H9 (cell line): Measurements from ENCODE around the gene MAST2. TPM values are rescaled to one million over a fixed set of nuclear protein-coding genes. Genes with fewer than 3 reads are reported as not detected.
A peak's percentile ranks its signal among the peaks of the same experiment; 100 is the strongest.

ENCODE experiments used
- DNase-seq: peaks from one replicate; pipeline ENCODE4 v3.0.0-alpha.2; 2017
- H2AFZ ChIP-seq: one replicate; pipeline ENCODE4 v1.6.1; 2013; ENCODE audit warnings: mild to moderate bottlenecking, low read length, control low read depth, moderate library complexity
- H2AK5ac ChIP-seq: 2 replicates; pipeline ENCODE4 v1.6.1; 2013; ENCODE audit warnings: low read length, control low read depth, mixed read lengths; ENCODE audit not compliant: insufficient read length
- H2BK120ac ChIP-seq: one replicate; pipeline ENCODE4 v1.6.1; 2013; ENCODE audit warnings: low read depth, mild to moderate bottlenecking, low read length, control low read depth, inconsistent platforms; ENCODE audit not compliant: poor library complexity, severe bottlenecking
- H2BK12ac ChIP-seq: 2 replicates; pipeline ENCODE4 v1.6.1; 2013; ENCODE audit warnings: low read length, control low read depth, mixed read lengths, low read depth; ENCODE audit not compliant: insufficient read length
- H2BK15ac ChIP-seq: 2 replicates; pipeline ENCODE4 v1.6.1; 2013; ENCODE audit warnings: low read depth, low read length, control low read depth
- H2BK20ac ChIP-seq: one replicate; pipeline ENCODE4 v1.6.1; 2013; ENCODE audit warnings: low read depth, mild to moderate bottlenecking, low read length, control low read depth, inconsistent platforms; ENCODE audit not compliant: poor library complexity, severe bottlenecking
- H2BK5ac ChIP-seq: 2 replicates; pipeline ENCODE4 v1.6.1; 2013; ENCODE audit warnings: low read length, control low read depth, mixed read lengths; ENCODE audit not compliant: insufficient read length
- H3K14ac ChIP-seq: 2 replicates; pipeline ENCODE4 v1.6.1; 2013; ENCODE audit warnings: low read length, control low read depth; ENCODE audit not compliant: insufficient read depth
- H3K18ac ChIP-seq: 2 replicates; pipeline ENCODE4 v1.6.1; 2013; ENCODE audit warnings: low read depth, mild to moderate bottlenecking, mixed read lengths, low read length, control low read depth; ENCODE audit not compliant: insufficient read length
- H3K23ac ChIP-seq: 2 replicates; pipeline ENCODE4 v1.6.1; 2013; ENCODE audit warnings: low read length, control low read depth, mixed read lengths, low read depth; ENCODE audit not compliant: insufficient read length
- H3K23me2 ChIP-seq: 2 replicates; pipeline ENCODE4 v1.6.1; 2013; ENCODE audit warnings: low read depth, mild to moderate bottlenecking, mixed read lengths, low read length, control low read depth; ENCODE audit not compliant: insufficient read length, poor library complexity, severe bottlenecking
- H3K27ac ChIP-seq: 2 replicates; pipeline ENCODE4 v1.5.1; 2013; ENCODE audit warnings: low read length, control low read depth, mixed read lengths, low read depth; ENCODE audit not compliant: insufficient read length
- H3K27me3 ChIP-seq: 2 replicates; pipeline ENCODE4 v1.6.1; 2013; ENCODE audit warnings: low read length, control low read depth, inconsistent platforms; ENCODE audit not compliant: insufficient read depth
- H3K4ac ChIP-seq: 2 replicates; pipeline ENCODE4 v1.6.1; 2013; ENCODE audit warnings: low read depth, mild to moderate bottlenecking, control low read depth, inconsistent platforms, low read length, moderate library complexity
- H3K4me1 ChIP-seq: 2 replicates; pipeline ENCODE4 v1.6.1; 2013; ENCODE audit warnings: low read length, control low read depth, inconsistent platforms; ENCODE audit not compliant: insufficient read depth
- H3K4me2 ChIP-seq: 2 replicates; pipeline ENCODE4 v1.6.1; 2013; ENCODE audit warnings: low read length, control low read depth, mixed read lengths; ENCODE audit not compliant: insufficient read length, insufficient read depth
- H3K56ac ChIP-seq: 2 replicates; pipeline ENCODE4 v1.6.1; 2013; ENCODE audit warnings: low read depth, mild to moderate bottlenecking, mixed read lengths, low read length, control low read depth; ENCODE audit not compliant: insufficient read length
- H3K79me1 ChIP-seq: 2 replicates; pipeline ENCODE4 v1.6.1; 2013; ENCODE audit warnings: low read depth, mild to moderate bottlenecking, moderate library complexity, low read length, control low read depth, inconsistent platforms; ENCODE audit not compliant: insufficient read depth, poor library complexity, severe bottlenecking
- H3K79me2 ChIP-seq: 2 replicates; pipeline ENCODE4 v1.6.1; 2013; ENCODE audit warnings: low read length, control low read depth, inconsistent platforms; ENCODE audit not compliant: insufficient read depth
- H3K9ac ChIP-seq: 2 replicates; pipeline ENCODE4 v1.6.1; 2013; ENCODE audit warnings: low read length, control low read depth, mixed read lengths; ENCODE audit not compliant: insufficient read length; ENCODE audit errors: extremely low read depth
- H3K9me3 ChIP-seq: one replicate; pipeline ENCODE4 v1.6.1; 2013; ENCODE audit warnings: low read depth, low read length, inconsistent platforms; ENCODE audit not compliant: control insufficient read depth
- H3T11ph ChIP-seq: one replicate; pipeline ENCODE4 v1.6.1; 2013; ENCODE audit warnings: mild to moderate bottlenecking, low read length, control low read depth, inconsistent platforms
- H4K20me1 ChIP-seq: one replicate; pipeline ENCODE4 v1.6.1; 2013; ENCODE audit not compliant: control insufficient read depth, insufficient read length, insufficient read depth
- H4K5ac ChIP-seq: 2 replicates; pipeline ENCODE4 v1.6.1; 2013; ENCODE audit warnings: low read depth, mild to moderate bottlenecking, mixed read lengths, low read length, control low read depth; ENCODE audit not compliant: insufficient read length
- H4K8ac ChIP-seq: replicated peaks from 2 replicates; pipeline ENCODE4 v1.6.1; 2013; ENCODE audit warnings: low read length, control low read depth, mixed read lengths, low read depth; ENCODE audit not compliant: insufficient read length
- H4K91ac ChIP-seq: 2 replicates; pipeline ENCODE4 v1.6.1; 2013; ENCODE audit warnings: low read depth, mild to moderate bottlenecking, moderate library complexity, mixed read lengths, low read length, control low read depth; ENCODE audit not compliant: insufficient read length
- H3K27ac Mint-ChIP-seq, 3 experiments: 2 replicates in 2 of 3; 3 replicates in 1 of 3; pipeline ENCODE4 v1.8.0; 2020 to 2021; ENCODE audit warnings: mixed read lengths in 3 of 3, mild to moderate bottlenecking in 1 of 3, moderate library complexity in 1 of 3
- H3K27me3 Mint-ChIP-seq: 2 replicates; pipeline ENCODE4 v1.8.0; 2021; ENCODE audit warnings: low read depth, mild to moderate bottlenecking, moderate library complexity, mixed read lengths
- H3K36me3 Mint-ChIP-seq, 3 experiments: 2 replicates in 2 of 3; 3 replicates in 1 of 3; pipeline ENCODE4 v1.8.0; 2020 to 2021; ENCODE audit warnings: low read depth in 3 of 3, mixed read lengths in 3 of 3; ENCODE audit not compliant: insufficient read depth in 1 of 3
- H3K4me1 Mint-ChIP-seq, 2 experiments: 2 replicates each; pipeline ENCODE4 v1.8.0; 2020; ENCODE audit warnings: mixed read lengths in 2 of 2
- H3K4me3 Mint-ChIP-seq, 2 experiments: 2 replicates in 1 of 2; 3 replicates in 1 of 2; pipeline ENCODE4 v1.8.0; 2020 to 2021; ENCODE audit warnings: mild to moderate bottlenecking in 2 of 2, mixed read lengths in 2 of 2, moderate library complexity in 1 of 2
- H3K9me3 Mint-ChIP-seq, 2 experiments: 2 replicates in 1 of 2; 3 replicates in 1 of 2; pipeline ENCODE4 v1.8.0; 2020; ENCODE audit warnings: mild to moderate bottlenecking in 2 of 2, mixed read lengths in 2 of 2, moderate library complexity in 1 of 2
- CTCF ChIP-seq: fragments of 200-600 bp; sonication (generic); conservative IDR thresholded peaks from 3 replicates; pipeline ENCODE4 v1.8.0; 2021; ENCODE audit warnings: antibody characterized with exemption, mild to moderate bottlenecking
- WGBS: extraction: QIAGEN DNeasy Blood & Tissue Kit; methylation state at CpG from one replicate; pipeline ENCODE4 v1.1.7; 2013; ENCODE audit warnings: missing lambda C conversion rate, low lambda C conversion rate, mixed read lengths; ENCODE audit not compliant: insufficient read length; ENCODE audit errors: extremely low coverage; 5-methylcytosine and 5-hydroxymethylcytosine counted together
- total RNA-seq: library from RNA; stranded (reverse); gene quantifications from 2 replicates; pipeline ENCODE4 v1.2.1, GENCODE V29; 2021

MAST2 gene
- total RNA-seq, 1 experiment from 2014 or later = 28.8 TPM

DNA sequence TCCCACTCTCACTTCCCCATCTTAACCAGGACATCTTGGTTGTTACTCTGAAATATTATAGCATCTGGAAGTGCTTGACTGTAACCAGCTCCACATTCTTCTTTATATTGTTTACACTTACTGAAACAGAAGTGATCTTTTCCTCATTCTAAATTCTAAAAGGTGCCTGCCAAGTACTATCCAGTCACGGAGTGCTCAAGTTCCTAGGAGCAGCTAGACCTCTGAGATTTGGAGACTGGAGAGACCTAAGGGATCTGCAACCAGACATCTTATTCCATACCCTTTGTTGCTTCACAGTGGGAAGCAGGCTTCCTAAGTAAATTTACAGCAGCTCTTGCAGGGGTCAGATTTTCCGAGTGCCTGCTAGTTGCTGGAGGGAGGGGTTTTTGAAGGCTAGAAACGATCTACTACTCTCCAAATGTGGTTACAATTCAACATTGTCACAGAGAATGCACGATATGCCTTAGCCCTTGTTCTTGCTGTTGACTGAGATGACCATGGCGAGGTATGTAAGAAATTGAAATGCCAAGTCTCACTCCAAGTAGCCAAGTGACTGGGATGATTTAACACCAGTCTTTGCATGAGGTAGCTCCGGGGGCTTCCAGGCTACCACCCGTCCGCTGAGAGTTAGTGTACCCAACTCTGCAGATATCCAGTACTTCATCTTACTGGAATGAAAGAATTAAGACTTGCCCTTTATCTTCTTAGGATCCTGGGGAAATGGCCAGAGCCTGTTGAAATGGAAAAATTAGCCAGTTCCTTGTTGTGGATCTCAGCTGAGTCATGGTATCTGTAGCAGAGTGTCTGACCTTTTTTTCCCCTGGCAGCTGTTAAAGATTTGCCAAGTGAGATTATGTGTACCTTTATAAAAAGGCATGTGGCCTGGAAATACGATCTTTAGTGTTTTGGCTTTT lies 150.8 kb downstream of the MAST2 start:
- Histone ChIP-seq H3K18ac (no peak overlapping the region), H4K20me1 (no peaks in the 10 kb centered on the region), H4K5ac (no peak overlapping the region), H3K9ac (no peak overlapping the region), H3K79me2 (no peaks in the 10 kb centered on the region; the same call in 1 of the 2 replicates), H3K4ac (no peak overlapping the region), H3T11ph (no peak overlapping the region), H3K27ac (no peak overlapping the region), H2AFZ (no peak overlapping the region), H3K79me1 (no peaks in the 10 kb centered on the region), H3K9me3 (no peaks in the 10 kb centered on the region), H3K4me2 (peak overlapping the region; percentile 33), H3K23me2 (no peaks in the 10 kb centered on the region), H2BK20ac (no peak overlapping the region), H3K23ac (no peak overlapping the region), H4K91ac (no peak overlapping the region), H4K8ac (no peak overlapping the region), H2BK12ac (no peak overlapping the region), H2AK5ac (no peak overlapping the region), H2BK5ac (no peak overlapping the region), H3K4me1 (peaks cover 6% of the 10 kb centered on the region), H3K56ac (no peak overlapping the region), H3K27me3 (no peaks in the 10 kb centered on the region), H3K14ac (no peak overlapping the region), H2BK120ac (no peak overlapping the region), H2BK15ac (no peak overlapping the region)
- DNase-seq = peak; percentile 46
- H3K4me1 Mint-ChIP-seq = peaks cover 35 to 40% of the 10 kb centered on the region in 2 experiments
- peak overlapping the region; percentile 20 to 91 (median 52); a peak in 3 of 7 replicates for H3K27ac Mint-ChIP-seq
- H3K36me3 Mint-ChIP-seq = no peaks in the 10 kb centered on the region
- no peak for TF ChIP-seq CTCF
- WGBS = no CpG with 5 or more reads among the region's 9 CpGs
- peak overlapping the region; percentile 24 to 64 for H3K4me3 Mint-ChIP-seq
- no peaks in the 10 kb centered on the region for H3K27me3 Mint-ChIP-seq
- H3K9me3 Mint-ChIP-seq = no peaks in the 10 kb centered on the region
